SK-N-SH (cell line): ENCODE results near the gene LIPG.

ENCODE experiments used
- CTCF ChIP-seq: fragments of 200-600 bp; sonication (generic); IDR thresholded peaks from 2 replicates; pipeline ENCODE4 v1.6.1; 2017; ENCODE audit warnings: antibody characterized with exemption, mild to moderate bottlenecking, moderate library complexity
- EP300 ChIP-seq, 2 experiments: IDR thresholded peaks; 2 replicates each; pipeline versions ENCODE4 v1.4.0 to v1.6.1; 2012; ENCODE audit warnings: borderline replicate concordance in 1 of 2, low read depth in 1 of 2, low read length in 1 of 2
- JUND ChIP-seq: IDR thresholded peaks from 2 replicates; pipeline ENCODE4 v1.4.0; 2012
- RAD21 ChIP-seq: IDR thresholded peaks from 2 replicates; pipeline ENCODE4 v1.6.1; 2012; ENCODE audit warnings: mild to moderate bottlenecking, low read length
- RFX5 ChIP-seq: IDR thresholded peaks from 2 replicates; pipeline ENCODE4 v1.6.1; 2012; ENCODE audit warnings: mild to moderate bottlenecking, improper control_type of control experiment, low read length
- TAF1 ChIP-seq: IDR thresholded peaks from 2 replicates; pipeline ENCODE4 v1.6.1; 2012; ENCODE audit warnings: low read depth, mild to moderate bottlenecking, low read length, moderate library complexity, borderline replicate concordance
- TEAD4 ChIP-seq: IDR thresholded peaks from 2 replicates; pipeline ENCODE4 v1.4.0; 2012; ENCODE audit warnings: mild to moderate bottlenecking, borderline replicate concordance; ENCODE audit not compliant: insufficient read depth
- USF2 ChIP-seq: fragments of 150-350 bp; IDR thresholded peaks from 2 replicates; pipeline ENCODE4 v1.6.1; 2017; ENCODE audit warnings: antibody characterized with exemption, low read length, low read depth, borderline replicate concordance
- ZBTB33 ChIP-seq: IDR thresholded peaks from 2 replicates; pipeline ENCODE4 v1.4.0; 2012; ENCODE audit warnings: low read depth, borderline replicate concordance
- TF ChIP-seq, protein P1 (sequence below): IDR thresholded peaks from 2 replicates; pipeline ENCODE4 v1.6.1; 2012; ENCODE audit warnings: mild to moderate bottlenecking, low read depth, low read length, moderate library complexity

- TF ChIP-seq EP300 (IDR thresholded peaks at IDR 0.05; ENCODE audit: borderline replicate concordance in 1 of 2, low read depth in 1 of 2, low read length in 1 of 2) (no peak), CTCF (no peak), TAF1 (no peak), ZBTB33 (no peak), RAD21 (no peak), USF2 (no peak), TEAD4 (no peak), RFX5 (no peak), JUND (no peak)
- TF ChIP-seq, protein P1, sequence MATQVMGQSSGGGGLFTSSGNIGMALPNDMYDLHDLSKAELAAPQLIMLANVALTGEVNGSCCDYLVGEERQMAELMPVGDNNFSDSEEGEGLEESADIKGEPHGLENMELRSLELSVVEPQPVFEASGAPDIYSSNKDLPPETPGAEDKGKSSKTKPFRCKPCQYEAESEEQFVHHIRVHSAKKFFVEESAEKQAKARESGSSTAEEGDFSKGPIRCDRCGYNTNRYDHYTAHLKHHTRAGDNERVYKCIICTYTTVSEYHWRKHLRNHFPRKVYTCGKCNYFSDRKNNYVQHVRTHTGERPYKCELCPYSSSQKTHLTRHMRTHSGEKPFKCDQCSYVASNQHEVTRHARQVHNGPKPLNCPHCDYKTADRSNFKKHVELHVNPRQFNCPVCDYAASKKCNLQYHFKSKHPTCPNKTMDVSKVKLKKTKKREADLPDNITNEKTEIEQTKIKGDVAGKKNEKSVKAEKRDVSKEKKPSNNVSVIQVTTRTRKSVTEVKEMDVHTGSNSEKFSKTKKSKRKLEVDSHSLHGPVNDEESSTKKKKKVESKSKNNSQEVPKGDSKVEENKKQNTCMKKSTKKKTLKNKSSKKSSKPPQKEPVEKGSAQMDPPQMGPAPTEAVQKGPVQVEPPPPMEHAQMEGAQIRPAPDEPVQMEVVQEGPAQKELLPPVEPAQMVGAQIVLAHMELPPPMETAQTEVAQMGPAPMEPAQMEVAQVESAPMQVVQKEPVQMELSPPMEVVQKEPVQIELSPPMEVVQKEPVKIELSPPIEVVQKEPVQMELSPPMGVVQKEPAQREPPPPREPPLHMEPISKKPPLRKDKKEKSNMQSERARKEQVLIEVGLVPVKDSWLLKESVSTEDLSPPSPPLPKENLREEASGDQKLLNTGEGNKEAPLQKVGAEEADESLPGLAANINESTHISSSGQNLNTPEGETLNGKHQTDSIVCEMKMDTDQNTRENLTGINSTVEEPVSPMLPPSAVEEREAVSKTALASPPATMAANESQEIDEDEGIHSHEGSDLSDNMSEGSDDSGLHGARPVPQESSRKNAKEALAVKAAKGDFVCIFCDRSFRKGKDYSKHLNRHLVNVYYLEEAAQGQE = no peak
These were observed 69.4 kb downstream of the LIPG start for GRCh38 chr18:49631146-49631866.
